ENCODE measurements around the gene SNW1. TPM values are rescaled to one million over a fixed set of nuclear protein-coding genes. Genes with fewer than 3 reads are reported as not detected.

The SNW1 gene
- total and polyA plus RNA-seq, 2 donors (not counting 1 experiment from before 2014, with no cell fraction given), result 57.0 to 60.2 TPM

- no peaks in the 10 kb centered on the region for H3K27me3 ChIP-seq (ENCODE audit: control insufficient read depth, insufficient read depth, low read length)
- no peak for DNase-seq (ENCODE audit: low read depth in 2 of 2)
- no peak overlapping the region for H3K4me2 ChIP-seq (ENCODE audit: extremely low read depth, insufficient read depth, low read length)
- H4K20me1 ChIP-seq (ENCODE audit: control insufficient read depth, extremely low read depth, insufficient read depth, low read length), result peaks cover 1% of the 10 kb centered on the region
- H3K27ac ChIP-seq (ENCODE audit: insufficient read depth, low read length), result no peak overlapping the region
- no peak overlapping the region for H2AFZ ChIP-seq (ENCODE audit: low read length)
- H3K9me3 ChIP-seq (ENCODE audit: control insufficient read depth, insufficient read depth, low read depth, low read length), result no peaks in the 10 kb centered on the region
- H3K4me3 ChIP-seq (replicated peaks in 1 of 4; ENCODE audit: control extremely low read depth in 1 of 4, insufficient read depth in 1 of 4, low read depth in 3 of 4, low read length in 4 of 4), result no peak overlapping the region
- no peaks in the 10 kb centered on the region for H3K79me2 ChIP-seq (ENCODE audit: control insufficient read depth, insufficient read depth, low read length)
- no peak overlapping the region for H3K9ac ChIP-seq (ENCODE audit: insufficient read depth, low read length)
- no peak for TF ChIP-seq EZH2 (IDR thresholded peaks at IDR 0.05; ENCODE audit: low read length, missing control alignments)
- TF ChIP-seq, protein P1, sequence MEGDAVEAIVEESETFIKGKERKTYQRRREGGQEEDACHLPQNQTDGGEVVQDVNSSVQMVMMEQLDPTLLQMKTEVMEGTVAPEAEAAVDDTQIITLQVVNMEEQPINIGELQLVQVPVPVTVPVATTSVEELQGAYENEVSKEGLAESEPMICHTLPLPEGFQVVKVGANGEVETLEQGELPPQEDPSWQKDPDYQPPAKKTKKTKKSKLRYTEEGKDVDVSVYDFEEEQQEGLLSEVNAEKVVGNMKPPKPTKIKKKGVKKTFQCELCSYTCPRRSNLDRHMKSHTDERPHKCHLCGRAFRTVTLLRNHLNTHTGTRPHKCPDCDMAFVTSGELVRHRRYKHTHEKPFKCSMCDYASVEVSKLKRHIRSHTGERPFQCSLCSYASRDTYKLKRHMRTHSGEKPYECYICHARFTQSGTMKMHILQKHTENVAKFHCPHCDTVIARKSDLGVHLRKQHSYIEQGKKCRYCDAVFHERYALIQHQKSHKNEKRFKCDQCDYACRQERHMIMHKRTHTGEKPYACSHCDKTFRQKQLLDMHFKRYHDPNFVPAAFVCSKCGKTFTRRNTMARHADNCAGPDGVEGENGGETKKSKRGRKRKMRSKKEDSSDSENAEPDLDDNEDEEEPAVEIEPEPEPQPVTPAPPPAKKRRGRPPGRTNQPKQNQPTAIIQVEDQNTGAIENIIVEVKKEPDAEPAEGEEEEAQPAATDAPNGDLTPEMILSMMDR (conservative IDR thresholded peaks at IDR 0.05 in 1 of 2, IDR thresholded peaks at IDR 0.05 in 1 of 2; ENCODE audit: low read depth in 1 of 2, low read length in 2 of 2), result no peak
- H3K36me3 ChIP-seq (ENCODE audit: control insufficient read depth, insufficient read depth, low read length), result peaks cover 3% of the 10 kb centered on the region
- H3K4me1 ChIP-seq (ENCODE audit: control insufficient read depth, extremely low read depth, insufficient read depth, low read length), result no peaks in the 10 kb centered on the region
Observed at GRCh38 chr14:77722301-77722700, 38.7 kb downstream of the SNW1 start.

GRCh38 chr14:77721437-77721836 is 39.5 kb downstream of the SNW1 start:
- H3K27me3 ChIP-seq (ENCODE audit: control insufficient read depth, insufficient read depth, low read length), result no peaks in the 10 kb centered on the region
- no peak overlapping the region for H3K27ac ChIP-seq (ENCODE audit: insufficient read depth, low read length)
- H3K9ac ChIP-seq (ENCODE audit: insufficient read depth, low read length), result no peak overlapping the region
- peaks cover 1% of the 10 kb centered on the region for H4K20me1 ChIP-seq (ENCODE audit: control insufficient read depth, extremely low read depth, insufficient read depth, low read length)
- no peaks in the 10 kb centered on the region for H3K9me3 ChIP-seq (ENCODE audit: control insufficient read depth, insufficient read depth, low read depth, low read length)
- no peak overlapping the region for H2AFZ ChIP-seq (ENCODE audit: low read length)
- peaks cover 6% of the 10 kb centered on the region for H3K36me3 ChIP-seq (ENCODE audit: control insufficient read depth, insufficient read depth, low read length)
- no peak for TF ChIP-seq EZH2 (IDR thresholded peaks at IDR 0.05; ENCODE audit: low read length, missing control alignments)
- TF ChIP-seq, protein P1 (conservative IDR thresholded peaks at IDR 0.05 in 1 of 2, IDR thresholded peaks at IDR 0.05 in 1 of 2; ENCODE audit: low read depth in 1 of 2, low read length in 2 of 2), result no peak
- no peaks in the 10 kb centered on the region for H3K4me1 ChIP-seq (ENCODE audit: control insufficient read depth, extremely low read depth, insufficient read depth, low read length)
- H3K4me3 ChIP-seq (replicated peaks in 1 of 4; ENCODE audit: control extremely low read depth in 1 of 4, insufficient read depth in 1 of 4, low read depth in 3 of 4, low read length in 4 of 4), result no peak overlapping the region
- H3K4me2 ChIP-seq (ENCODE audit: extremely low read depth, insufficient read depth, low read length), result no peak overlapping the region
- no peaks in the 10 kb centered on the region for H3K79me2 ChIP-seq (ENCODE audit: control insufficient read depth, insufficient read depth, low read length)
- DNase-seq (ENCODE audit: low read depth in 2 of 2), result no peak

DNA sequence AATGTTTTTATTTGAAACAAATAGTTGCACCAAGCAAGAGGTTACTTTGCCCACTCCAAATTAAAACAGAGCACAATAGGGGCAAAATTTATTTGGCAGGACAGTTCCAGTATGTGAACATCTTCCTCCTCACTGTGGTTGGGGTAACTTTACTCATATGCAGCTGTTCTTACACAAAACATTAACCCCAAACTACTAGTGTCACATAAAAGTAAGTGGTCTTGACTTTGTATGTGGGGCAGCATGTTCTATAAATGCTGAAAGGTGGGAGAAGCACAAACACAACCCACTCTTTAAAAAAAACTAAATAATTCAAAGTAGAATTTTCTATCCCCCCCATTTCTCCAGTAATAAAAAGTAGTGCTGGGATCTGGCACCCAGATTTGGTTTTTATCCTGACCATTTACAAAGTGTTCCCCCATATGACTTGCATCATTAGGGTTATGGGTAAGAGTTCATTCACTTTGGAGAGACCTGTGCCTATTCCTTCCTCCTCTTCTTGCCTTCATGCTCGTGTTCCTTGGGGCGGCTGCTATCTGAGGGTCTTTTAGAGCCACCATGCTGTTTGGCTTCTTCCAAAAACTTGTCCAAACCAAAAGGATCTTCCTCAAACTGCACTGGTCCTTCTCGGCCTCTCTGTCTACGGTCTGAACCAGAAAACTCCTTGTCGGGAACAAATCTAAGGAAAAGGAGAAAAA is 43.2 kb downstream of the SNW1 start:
- Histone ChIP-seq H3K9ac (ENCODE audit: insufficient read depth, low read length) (no peak overlapping the region), H3K36me3 (ENCODE audit: control insufficient read depth, insufficient read depth, low read length) (peaks cover 3% of the 10 kb centered on the region), H3K4me1 (ENCODE audit: control insufficient read depth, extremely low read depth, insufficient read depth, low read length) (no peaks in the 10 kb centered on the region), H3K9me3 (ENCODE audit: control insufficient read depth, insufficient read depth, low read depth, low read length) (no peaks in the 10 kb centered on the region), H4K20me1 (ENCODE audit: control insufficient read depth, extremely low read depth, insufficient read depth, low read length) (peaks cover 1% of the 10 kb centered on the region), H3K27me3 (ENCODE audit: control insufficient read depth, insufficient read depth, low read length) (no peaks in the 10 kb centered on the region), H3K79me2 (ENCODE audit: control insufficient read depth, insufficient read depth, low read length) (peaks cover 6% of the 10 kb centered on the region), H3K4me2 (ENCODE audit: extremely low read depth, insufficient read depth, low read length) (no peak overlapping the region), H2AFZ (ENCODE audit: low read length) (no peak overlapping the region), H3K4me3 (replicated peaks in 1 of 4; ENCODE audit: control extremely low read depth in 1 of 4, insufficient read depth in 1 of 4, low read depth in 3 of 4, low read length in 4 of 4) (no peak overlapping the region), H3K27ac (ENCODE audit: insufficient read depth, low read length) (no peak overlapping the region)
- no peak for DNase-seq (ENCODE audit: low read depth in 2 of 2)
- TF ChIP-seq, protein P1 (conservative IDR thresholded peaks at IDR 0.05 in 1 of 2, IDR thresholded peaks at IDR 0.05 in 1 of 2; ENCODE audit: low read depth in 1 of 2, low read length in 2 of 2), result no peak
- no peak for TF ChIP-seq EZH2 (IDR thresholded peaks at IDR 0.05; ENCODE audit: low read length, missing control alignments)

Data from fibroblast of lung (primary cell).